ENCODE results near the gene SLC25A48. TPM values are rescaled to one million over a fixed set of nuclear protein-coding genes. Genes with fewer than 3 reads are reported as not detected.
"Not testable (repeated sequence)": the region's sequence is repeated elsewhere in the genome, so short reads cannot be mapped to it uniquely, and the experiment has no call there.

The SLC25A48 gene
- polyA plus RNA-seq, 1 donor (not counting 4 experiments of a cell fraction or from before 2014, with no cell fraction given), result not detected

DNA sequence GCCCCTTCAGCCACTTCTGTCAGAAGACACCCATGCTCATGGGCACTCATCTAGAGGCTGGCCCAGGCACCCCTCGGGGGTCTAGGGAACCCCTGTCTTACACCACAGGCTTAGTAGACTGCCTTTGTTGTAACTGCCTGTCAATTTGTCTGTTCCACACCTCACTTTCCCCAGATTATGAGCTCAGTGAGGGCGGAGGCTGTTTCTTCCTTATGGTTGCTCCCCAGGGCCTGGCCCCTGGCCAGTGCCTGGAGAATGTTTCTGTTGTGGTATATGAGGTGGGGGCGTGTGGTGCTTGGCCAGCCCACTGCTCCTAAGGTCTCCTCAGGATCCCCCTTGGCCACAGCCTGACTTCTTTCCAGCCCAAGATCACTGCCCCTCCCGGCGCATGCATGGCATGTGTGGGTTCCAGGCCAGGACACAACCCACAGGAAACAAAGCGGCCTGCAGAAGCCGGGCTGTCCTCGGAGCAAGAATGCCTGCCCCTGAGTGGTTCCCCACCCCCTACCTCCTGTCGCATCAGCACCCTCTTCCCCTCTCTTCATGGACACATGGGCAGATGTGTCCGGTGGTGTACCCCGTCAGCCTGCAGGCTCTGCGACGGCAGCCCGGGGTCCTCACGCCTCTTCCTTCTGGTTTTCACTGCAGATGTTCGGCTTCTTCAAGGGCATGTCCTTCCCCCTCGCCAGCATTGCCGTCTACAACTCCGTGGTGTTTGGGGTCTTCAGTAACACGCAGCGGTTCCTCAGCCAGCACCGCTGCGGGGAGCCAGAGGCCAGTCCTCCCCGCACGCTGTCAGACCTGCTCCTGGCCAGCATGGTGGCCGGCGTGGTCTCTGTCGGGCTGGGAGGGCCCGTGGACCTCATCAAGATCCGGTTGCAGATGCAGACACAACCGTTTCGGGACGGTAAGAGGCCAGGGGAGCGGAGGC is 17.7 kb downstream of the SLC25A48 start:
- H3K27me3 ChIP-seq (ENCODE audit: control insufficient read depth, extremely low read depth, insufficient read depth, low read length), result peaks cover 8% of the 10 kb centered on the region
- no peaks in the 10 kb centered on the region for H3K4me1 ChIP-seq (ENCODE audit: control insufficient read depth, extremely low read depth, insufficient read depth, low read length)
- no peaks in the 10 kb centered on the region for H3K9me3 ChIP-seq (ENCODE audit: control insufficient read depth, low read depth, low read length)
- no peak for DNase-seq (ENCODE audit: low read depth, low spot score)
- no peaks in the 10 kb centered on the region for H3K36me3 ChIP-seq (ENCODE audit: control insufficient read depth in 2 of 2, extremely low read depth in 1 of 2, insufficient read depth in 2 of 2, low read length in 2 of 2)
- no peak overlapping the region for H3K27ac ChIP-seq (ENCODE audit: control insufficient read depth, insufficient read depth, low read length)
- no peak overlapping the region for H3K4me2 ChIP-seq (ENCODE audit: control insufficient read depth, extremely low read depth, insufficient read depth, low read depth, low read length)
- no peak overlapping the region for H3K4me3 ChIP-seq (ENCODE audit: control insufficient read depth in 2 of 3, extremely low read depth in 1 of 3, insufficient read depth in 2 of 3, low read depth in 1 of 3, low read length in 3 of 3)
- dilution Hi-C loops (cut with MboI; ENCODE audit: extremely low pct_ligation_motif_present, low sequenced_read_pairs), result no loop called here
- H3K79me2 ChIP-seq (ENCODE audit: control insufficient read depth, insufficient read depth, low read length), result no peaks in the 10 kb centered on the region
- H3K9me1 ChIP-seq (ENCODE audit: control insufficient read depth, extremely low read depth, insufficient read depth, low read length), result no peaks in the 10 kb centered on the region
- no peaks in the 10 kb centered on the region for H4K20me1 ChIP-seq (ENCODE audit: control insufficient read depth, extremely low read depth, insufficient read depth, low read length)
- H3K9ac ChIP-seq (ENCODE audit: control insufficient read depth, extremely low read depth, insufficient read depth, low read length), result no peak overlapping the region
- no peak for TF ChIP-seq EZH2 (IDR thresholded peaks at IDR 0.05; ENCODE audit: low read length)
- TF ChIP-seq, protein P1, sequence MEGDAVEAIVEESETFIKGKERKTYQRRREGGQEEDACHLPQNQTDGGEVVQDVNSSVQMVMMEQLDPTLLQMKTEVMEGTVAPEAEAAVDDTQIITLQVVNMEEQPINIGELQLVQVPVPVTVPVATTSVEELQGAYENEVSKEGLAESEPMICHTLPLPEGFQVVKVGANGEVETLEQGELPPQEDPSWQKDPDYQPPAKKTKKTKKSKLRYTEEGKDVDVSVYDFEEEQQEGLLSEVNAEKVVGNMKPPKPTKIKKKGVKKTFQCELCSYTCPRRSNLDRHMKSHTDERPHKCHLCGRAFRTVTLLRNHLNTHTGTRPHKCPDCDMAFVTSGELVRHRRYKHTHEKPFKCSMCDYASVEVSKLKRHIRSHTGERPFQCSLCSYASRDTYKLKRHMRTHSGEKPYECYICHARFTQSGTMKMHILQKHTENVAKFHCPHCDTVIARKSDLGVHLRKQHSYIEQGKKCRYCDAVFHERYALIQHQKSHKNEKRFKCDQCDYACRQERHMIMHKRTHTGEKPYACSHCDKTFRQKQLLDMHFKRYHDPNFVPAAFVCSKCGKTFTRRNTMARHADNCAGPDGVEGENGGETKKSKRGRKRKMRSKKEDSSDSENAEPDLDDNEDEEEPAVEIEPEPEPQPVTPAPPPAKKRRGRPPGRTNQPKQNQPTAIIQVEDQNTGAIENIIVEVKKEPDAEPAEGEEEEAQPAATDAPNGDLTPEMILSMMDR (optimal IDR thresholded peaks at IDR 0.05 in 1 of 3, IDR thresholded peaks at IDR 0.05 in 1 of 3, conservative IDR thresholded peaks at IDR 0.05 in 1 of 3; ENCODE audit: extremely low read depth in 1 of 3, insufficient read depth in 2 of 3, low read length in 3 of 3), result no peak
- H2AFZ ChIP-seq (ENCODE audit: control insufficient read depth, low read length), result no peak overlapping the region
- FAIRE-seq, result no peak

DNA sequence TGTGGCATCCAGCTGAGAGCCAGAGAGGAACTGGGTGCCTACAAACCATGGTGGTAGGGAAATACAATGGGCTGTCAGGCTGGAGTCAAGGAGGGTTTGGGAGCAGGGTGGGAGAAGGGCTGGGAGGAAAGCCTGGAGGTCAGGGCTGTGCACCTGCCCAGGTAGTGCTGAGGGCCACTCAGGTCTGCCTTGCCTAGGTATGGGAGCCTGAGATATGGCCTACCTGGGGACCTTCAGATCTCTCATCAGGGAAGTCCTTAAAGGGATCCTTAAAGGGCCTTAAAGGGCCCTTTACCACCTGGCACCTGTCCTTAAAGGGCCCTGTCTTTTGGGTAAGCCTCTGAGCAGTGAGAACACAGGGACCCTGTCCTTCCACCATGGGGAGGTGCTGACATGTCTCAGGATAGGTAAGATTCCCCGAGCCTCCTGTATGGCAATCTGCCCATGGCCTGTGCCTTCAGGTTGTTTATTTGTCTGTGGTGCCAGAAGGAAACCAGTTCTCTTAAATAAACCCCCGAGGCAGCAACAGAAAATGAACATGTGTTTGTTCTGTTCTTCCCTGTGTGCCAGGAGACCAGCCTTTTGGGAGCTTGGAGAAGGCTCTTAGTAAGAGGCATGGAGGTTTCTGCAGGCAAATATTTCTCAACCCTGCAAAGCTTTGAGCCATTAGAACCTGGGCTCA is 23.3 kb downstream of the SLC25A48 start:
- no peak for TF ChIP-seq EZH2 (IDR thresholded peaks at IDR 0.05; ENCODE audit: low read length)
- TF ChIP-seq, protein P1 (optimal IDR thresholded peaks at IDR 0.05 in 1 of 3, IDR thresholded peaks at IDR 0.05 in 1 of 3, conservative IDR thresholded peaks at IDR 0.05 in 1 of 3; ENCODE audit: extremely low read depth in 1 of 3, insufficient read depth in 2 of 3, low read length in 3 of 3), result no peak
- Histone ChIP-seq H3K36me3 (ENCODE audit: control insufficient read depth in 2 of 2, extremely low read depth in 1 of 2, insufficient read depth in 2 of 2, low read length in 2 of 2) (no peaks in the 10 kb centered on the region), H3K9ac (ENCODE audit: control insufficient read depth, extremely low read depth, insufficient read depth, low read length) (no peak overlapping the region), H3K4me3 (ENCODE audit: control insufficient read depth in 2 of 3, extremely low read depth in 1 of 3, insufficient read depth in 2 of 3, low read depth in 1 of 3, low read length in 3 of 3) (no peak overlapping the region), H3K4me1 (ENCODE audit: control insufficient read depth, extremely low read depth, insufficient read depth, low read length) (no peaks in the 10 kb centered on the region), H3K27me3 (ENCODE audit: control insufficient read depth, extremely low read depth, insufficient read depth, low read length) (peaks cover 8% of the 10 kb centered on the region), H4K20me1 (ENCODE audit: control insufficient read depth, extremely low read depth, insufficient read depth, low read length) (no peaks in the 10 kb centered on the region), H3K4me2 (ENCODE audit: control insufficient read depth, extremely low read depth, insufficient read depth, low read depth, low read length) (no peak overlapping the region), H3K27ac (ENCODE audit: control insufficient read depth, insufficient read depth, low read length) (no peak overlapping the region), H3K79me2 (ENCODE audit: control insufficient read depth, insufficient read depth, low read length) (no peaks in the 10 kb centered on the region), H3K9me1 (ENCODE audit: control insufficient read depth, extremely low read depth, insufficient read depth, low read length) (no peaks in the 10 kb centered on the region), H3K9me3 (ENCODE audit: control insufficient read depth, low read depth, low read length) (no peaks in the 10 kb centered on the region), H2AFZ (ENCODE audit: control insufficient read depth, low read length) (no peak overlapping the region)
- FAIRE-seq (no peak), DNase-seq (ENCODE audit: low read depth, low spot score) (no peak)
- dilution Hi-C loops (cut with MboI; ENCODE audit: extremely low pct_ligation_motif_present, low sequenced_read_pairs), result no loop called here

DNA sequence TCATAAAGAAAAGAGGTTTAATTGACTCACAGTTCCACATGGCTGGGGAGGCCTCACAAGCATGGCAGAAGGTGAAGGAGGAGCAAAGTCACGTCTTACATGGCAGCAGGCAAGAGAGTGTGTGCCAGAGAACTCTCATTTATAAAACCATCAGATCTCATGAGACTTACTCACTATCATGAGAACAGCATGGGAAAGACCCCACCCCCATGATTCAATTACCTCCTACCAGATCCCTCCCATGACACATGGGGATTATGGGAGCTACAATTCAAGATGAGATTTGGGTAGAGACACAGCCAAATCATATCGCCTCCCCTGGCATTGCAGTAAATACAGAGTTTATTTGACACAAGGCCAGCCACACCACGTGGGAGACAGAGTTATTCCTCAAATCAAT is 24.7 kb downstream of the SLC25A48 start:
- dilution Hi-C loops (cut with MboI; ENCODE audit: extremely low pct_ligation_motif_present, low sequenced_read_pairs); H3K79me2 ChIP-seq (ENCODE audit: control insufficient read depth, insufficient read depth, low read length); FAIRE-seq; H3K9ac ChIP-seq (ENCODE audit: control insufficient read depth, extremely low read depth, insufficient read depth, low read length); DNase-seq (ENCODE audit: low read depth, low spot score); H3K4me3 ChIP-seq (ENCODE audit: control insufficient read depth in 2 of 3, extremely low read depth in 1 of 3, insufficient read depth in 2 of 3, low read depth in 1 of 3, low read length in 3 of 3); H4K20me1 ChIP-seq (ENCODE audit: control insufficient read depth, extremely low read depth, insufficient read depth, low read length); H3K9me1 ChIP-seq (ENCODE audit: control insufficient read depth, extremely low read depth, insufficient read depth, low read length); H3K9me3 ChIP-seq (ENCODE audit: control insufficient read depth, low read depth, low read length); H3K36me3 ChIP-seq (ENCODE audit: control insufficient read depth in 2 of 2, extremely low read depth in 1 of 2, insufficient read depth in 2 of 2, low read length in 2 of 2); H2AFZ ChIP-seq (ENCODE audit: control insufficient read depth, low read length); H3K4me2 ChIP-seq (ENCODE audit: control insufficient read depth, extremely low read depth, insufficient read depth, low read depth, low read length); H3K27me3 ChIP-seq (ENCODE audit: control insufficient read depth, extremely low read depth, insufficient read depth, low read length); H3K27ac ChIP-seq (ENCODE audit: control insufficient read depth, insufficient read depth, low read length); H3K4me1 ChIP-seq (ENCODE audit: control insufficient read depth, extremely low read depth, insufficient read depth, low read length): not testable (repeated sequence)

Measured in keratinocyte (primary cell).